A673 (cell line): Measurements from ENCODE around the gene MGLL.

Source experiments
- CTCF ChIP-seq: fragments of 300-800, 200-600 bp; sonication (generic); conservative IDR thresholded peaks from 2 replicates; pipeline ENCODE4 v1.5.1; 2017; ENCODE audit warnings: low read depth, mild to moderate bottlenecking, antibody characterized with exemption, low read length, moderate library complexity, mixed read lengths
- EZH2 ChIP-seq: fragments of 200-600 bp; sonication (generic); IDR thresholded peaks from 2 replicates; pipeline ENCODE4 v1.6.1; 2017; ENCODE audit warnings: borderline replicate concordance, low read depth, mild to moderate bottlenecking, mixed read lengths, antibody characterized with exemption, low read length; ENCODE audit not compliant: poor library complexity, severe bottlenecking

- TF ChIP-seq EZH2 (no peak), CTCF (no peak)
These were observed 43.6 kb upstream of the MGLL start for GRCh38 chr3:127865941-127866340.
